Inflammatory macrophage (primary cell): ENCODE measurements around the gene WDR70.

Source experiments
- DNase-seq, 2 donors: peaks; one replicate each; pipeline ENCODE4 v3.0.0-alpha.2; 2020 to 2022

Gene WDR70

DNA sequence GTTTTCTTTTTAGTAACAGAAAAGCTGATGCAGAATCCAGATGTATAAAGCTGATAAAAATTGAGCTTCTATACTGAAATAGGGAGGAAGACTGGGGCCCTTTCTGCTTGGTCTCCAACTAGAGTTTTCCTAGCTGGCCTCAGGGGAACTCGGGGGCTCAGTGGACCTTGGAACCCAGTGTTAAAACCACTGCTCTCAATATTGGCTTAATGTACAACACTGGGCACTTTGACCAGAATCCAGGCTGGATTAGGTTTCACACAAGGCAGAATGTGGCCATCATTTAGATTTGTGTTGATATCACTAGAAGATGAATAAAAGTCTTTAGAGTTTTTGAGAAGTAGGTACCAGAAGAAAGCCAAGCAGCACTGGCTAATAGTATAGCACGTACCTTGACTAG, 346.1 kb downstream of the WDR70 start:
- DNase-seq, result no peak

DNA sequence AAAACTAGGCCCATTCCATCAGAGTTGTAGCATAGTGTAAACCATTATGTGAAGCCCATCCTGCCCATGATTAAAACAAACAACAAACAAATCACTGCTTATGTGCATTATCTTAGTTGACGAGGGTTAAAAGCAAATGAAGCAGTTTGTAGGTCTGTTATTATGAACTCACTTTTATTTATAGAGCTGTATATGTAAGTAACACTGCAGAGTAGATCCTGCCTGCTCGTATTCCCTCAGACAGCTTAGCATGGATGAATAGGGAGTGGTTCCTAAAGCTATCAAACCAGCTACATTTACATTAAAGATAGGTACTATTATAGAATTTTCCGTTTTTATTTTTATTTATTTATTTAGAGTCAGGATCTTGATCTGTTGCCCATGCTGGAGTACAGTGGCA, 348.1 kb downstream of the WDR70 start:
- no peak for DNase-seq

DNA sequence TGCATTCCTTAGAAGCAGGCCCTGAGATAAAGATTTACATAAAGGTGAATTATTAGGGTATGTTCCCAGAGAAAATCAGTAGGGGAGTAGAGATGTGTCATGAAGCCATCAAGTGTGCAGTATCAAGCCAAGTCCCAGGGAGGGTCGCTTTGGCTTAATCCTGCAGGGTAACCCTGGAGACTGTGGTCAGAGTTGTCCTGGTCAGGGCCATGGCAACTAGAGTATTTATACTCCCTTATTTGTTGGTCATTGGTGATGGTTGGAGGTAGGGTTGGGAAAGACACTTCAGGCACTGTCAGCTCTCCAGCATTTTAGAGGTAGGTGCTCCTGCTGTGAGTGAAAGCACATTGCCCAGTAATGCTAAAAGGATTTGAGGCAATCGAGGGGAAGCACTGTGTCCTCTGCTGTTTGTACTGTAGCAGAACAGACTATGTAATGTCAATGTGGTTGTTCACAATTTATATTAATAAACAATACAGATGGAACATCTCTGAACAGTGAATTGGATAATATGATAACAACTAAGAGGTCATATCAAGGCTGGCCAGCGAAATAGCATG, 351.9 kb downstream of the WDR70 start:
- no peak for DNase-seq

DNA sequence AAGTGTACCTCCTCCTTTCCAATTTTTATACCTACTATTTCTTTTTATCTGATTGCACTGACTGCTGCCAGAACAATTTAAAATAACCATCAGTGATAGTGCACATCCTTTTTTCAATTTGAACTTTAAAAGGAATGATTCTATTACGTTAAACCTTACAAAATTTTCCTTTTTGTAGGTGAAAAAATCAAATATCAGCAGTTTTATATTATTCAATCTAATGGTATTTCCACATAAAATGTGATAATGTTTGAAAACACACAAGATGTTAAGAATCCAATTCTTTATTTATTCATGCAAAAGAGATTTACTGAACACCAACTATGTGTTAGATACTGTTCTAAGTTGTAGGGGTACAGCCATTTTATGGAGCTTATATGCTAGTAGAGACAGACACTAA, 355.0 kb downstream of the WDR70 start:
- DNase-seq, result no peak

DNA sequence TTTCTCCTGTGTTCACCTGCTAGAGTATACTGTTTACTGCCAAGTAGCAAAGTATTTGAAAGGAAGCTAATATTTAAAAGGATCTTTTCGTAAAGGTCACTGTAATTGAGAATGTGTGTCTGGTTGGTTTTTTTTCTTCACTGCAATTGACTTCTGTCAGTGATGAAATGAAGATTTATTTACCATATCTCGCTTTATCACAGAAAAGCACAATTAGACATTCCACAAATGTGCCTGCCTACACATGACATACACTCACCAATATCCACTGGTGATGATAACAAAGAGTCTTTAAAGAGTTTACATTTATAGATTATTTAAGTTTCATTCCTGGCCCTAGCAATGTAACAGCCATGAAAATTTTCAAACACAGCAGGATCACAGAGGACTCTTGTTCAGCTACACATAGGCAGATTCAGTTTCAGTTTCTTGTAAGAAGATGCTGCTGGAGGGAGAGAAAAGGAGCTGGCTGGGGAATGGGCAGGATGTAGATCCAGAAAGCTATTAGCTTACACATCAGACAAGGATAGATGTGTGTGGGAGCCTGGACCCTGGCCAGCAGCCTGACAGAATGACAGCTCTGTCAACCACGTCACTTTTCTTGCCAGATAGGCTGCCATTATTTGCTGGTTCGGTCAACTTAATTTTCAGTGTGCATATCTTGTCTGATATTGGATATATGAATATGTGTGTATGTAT, 356.7 kb downstream of the WDR70 start:
- no peak for DNase-seq

DNA sequence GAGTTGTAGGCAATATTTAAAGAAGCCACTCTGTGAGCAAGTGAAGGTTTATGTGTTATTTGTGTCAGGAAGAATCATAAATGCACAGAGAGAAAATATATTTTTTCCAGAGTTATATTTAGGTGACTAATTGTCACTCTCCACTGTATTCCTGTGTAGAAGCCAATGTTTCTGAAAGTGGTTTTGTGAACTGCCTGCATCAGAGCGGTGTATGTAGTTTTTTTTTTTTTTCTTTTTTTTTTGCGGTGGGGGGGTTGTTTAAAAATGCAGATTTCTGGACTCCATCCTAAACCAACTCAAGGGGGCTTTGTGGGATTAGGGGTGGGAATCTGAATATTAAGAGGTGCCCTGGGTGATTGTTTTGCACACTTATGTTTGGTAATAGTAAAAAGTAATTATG, 357.3 kb downstream of the WDR70 start:
- DNase-seq, result no peak

DNA sequence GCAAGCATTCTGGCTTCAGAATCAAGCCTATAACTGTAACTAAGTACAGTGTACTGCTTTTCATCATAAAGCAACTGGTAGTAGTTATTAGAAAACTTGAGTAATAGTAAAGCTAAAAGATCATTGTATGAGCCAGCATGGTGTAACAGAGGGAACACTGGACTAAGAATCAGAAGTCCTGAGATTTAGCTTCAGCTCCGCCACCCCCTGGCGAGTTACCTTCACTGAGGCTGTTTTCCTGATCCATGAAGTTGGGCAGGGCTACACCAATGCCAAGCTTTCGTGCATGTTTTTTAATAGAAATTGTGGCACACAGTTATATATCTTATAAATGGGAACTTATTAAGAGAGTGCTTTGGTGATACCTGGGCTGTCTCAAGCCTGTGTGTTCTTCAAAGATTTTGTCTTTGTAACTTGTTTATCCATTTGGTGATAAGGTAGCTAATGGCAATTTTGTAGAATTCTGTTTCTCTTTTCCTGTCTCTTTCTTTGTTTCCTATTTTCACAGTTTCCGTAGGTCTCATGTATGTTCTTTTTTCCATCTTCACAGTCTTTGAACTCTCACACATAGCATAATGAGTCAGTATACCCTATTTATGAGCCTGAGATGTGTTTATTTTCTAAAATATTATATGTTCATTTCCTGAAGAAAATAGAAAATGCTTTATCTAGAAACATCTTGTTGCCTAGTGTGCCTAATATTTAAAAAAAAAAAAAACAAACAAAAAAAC, 358.4 kb downstream of the WDR70 start:
- DNase-seq, result no peak

DNA sequence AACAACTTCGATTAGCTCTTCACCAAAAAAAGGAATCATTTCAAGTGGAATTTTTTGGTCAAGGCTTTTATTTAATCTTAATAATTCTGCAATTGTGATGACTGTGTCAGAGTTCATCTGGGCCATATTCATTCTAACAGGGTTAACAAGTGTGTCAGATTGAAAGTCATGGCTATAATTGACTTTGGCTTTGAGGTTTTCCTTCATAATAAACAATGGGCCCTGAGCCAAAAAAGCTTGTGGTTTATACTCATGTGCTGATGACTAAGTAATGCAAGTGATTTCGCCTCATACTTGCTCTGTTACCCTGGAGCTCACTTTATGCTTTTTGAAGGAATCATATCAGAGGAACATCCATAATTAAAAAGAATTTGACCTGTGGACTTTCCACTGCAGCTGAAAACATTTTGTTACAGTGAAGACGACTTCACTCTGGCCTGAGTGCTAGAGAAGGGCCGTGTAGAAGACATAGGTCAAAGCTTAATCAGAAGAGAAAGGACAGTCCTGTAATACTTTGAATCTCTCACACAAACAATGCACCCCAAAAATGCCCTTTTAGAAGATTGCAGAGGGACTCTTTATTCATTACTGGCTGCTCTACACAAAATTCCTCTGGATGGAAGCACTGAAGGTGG, 359.1 kb downstream of the WDR70 start:
- peak; percentile 86 to 87 for DNase-seq

DNA sequence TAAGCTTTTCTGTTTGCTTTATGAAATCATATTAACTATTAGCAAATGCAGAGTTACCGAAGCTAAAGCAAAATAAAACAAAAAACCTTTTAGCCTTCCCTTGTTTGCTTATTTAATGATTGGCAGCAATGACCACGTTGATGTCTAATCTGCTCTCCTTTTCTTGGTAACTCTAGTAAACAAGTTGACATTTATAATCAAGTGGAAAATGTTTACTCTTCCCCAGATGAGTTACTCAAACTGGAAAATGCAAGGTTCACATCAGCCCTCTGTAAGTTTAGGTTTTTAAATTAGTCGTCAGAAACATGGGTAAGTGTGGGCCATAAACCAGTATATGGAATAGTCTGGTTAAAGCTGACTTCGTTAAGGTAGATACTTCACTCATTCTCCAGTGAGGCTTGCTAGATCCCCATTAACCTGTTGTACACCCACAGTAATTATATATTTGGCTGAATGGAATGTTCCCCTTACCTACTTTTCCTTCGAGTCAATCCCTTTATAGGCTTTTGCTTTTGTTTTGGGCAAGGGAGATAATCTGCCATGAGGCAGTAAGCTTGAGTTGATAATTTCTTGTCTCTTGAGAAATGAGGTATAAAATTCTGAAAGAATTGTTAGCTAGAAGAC, 359.9 kb downstream of the WDR70 start:
- DNase-seq, result no peak

DNA sequence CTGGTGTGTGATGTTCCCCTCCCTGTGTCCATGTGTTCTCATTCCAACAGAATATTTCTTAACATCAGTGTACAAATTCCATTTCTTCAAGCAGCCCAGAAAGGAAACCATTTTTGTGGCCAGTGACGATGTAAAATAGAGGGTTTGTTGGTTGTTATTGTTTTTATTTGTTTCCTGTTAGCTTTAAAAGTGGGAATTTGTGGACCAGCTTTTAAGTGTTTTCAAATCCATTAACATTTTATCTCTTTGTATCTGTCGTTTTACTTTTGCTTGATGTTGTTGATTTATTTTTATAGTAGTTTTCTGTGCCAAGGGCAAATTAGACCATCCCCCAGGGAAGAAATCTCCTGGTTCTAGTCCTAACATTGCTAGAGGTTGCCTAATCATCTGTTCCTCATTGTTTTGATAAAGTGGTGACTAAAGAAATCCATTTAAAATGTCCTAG, 360.7 kb downstream of the WDR70 start:
- DNase-seq, result peak in 1 of 2 donors; percentile 3

DNA sequence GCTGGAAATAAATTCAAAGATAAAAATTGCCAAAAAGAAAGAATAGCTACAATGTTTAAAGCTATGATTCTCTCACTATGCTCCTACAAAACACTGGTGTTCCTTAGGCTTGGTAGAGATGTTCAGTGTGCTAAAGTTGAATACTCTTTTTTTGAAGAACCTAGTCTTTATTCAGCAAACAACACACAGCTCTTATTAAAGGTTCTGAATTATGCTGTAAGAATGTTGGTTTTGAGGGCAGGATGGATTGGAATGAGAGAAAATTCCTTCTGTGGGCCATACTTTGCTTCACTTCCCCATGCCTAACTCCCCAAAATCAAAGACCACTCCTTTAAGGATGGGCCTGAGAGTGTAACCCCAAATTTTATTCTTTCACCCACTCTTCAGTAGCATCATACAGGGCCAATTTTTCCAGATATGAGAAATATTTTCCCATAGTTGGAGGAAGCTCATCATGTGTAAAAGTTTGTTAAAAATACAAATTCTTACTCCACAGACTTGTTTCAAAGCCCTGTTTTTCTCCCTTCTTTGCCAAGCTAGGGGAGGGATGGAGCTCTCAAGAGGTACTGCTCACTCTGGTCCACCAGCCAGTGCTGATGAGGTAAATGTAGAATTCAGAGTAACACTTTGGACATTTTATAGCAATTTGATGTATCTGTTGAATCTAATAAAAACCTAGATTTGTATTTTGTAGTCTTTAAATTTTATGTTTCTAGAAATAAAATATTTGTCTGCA, 361.4 kb downstream of the WDR70 start:
- no peak for DNase-seq

DNA sequence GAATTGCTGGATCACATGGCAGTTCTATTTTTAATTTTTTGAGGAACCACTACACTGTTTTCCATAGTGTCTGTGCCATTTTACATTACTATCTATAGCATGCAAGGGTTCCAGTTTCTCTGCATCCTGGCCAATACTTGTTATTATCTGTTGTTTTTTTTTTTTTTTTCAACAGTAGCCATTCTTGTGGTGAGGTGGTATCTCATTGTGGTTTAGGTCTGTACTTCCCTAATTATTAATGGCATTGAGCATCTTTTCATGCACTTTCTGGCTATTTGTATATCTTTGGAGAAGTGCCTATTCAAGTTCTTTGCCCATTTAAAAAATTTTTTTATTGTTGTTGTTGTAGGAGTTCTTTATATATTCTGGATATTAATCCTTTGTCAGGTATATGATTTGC, 363.0 kb downstream of the WDR70 start:
- no peak for DNase-seq

DNA sequence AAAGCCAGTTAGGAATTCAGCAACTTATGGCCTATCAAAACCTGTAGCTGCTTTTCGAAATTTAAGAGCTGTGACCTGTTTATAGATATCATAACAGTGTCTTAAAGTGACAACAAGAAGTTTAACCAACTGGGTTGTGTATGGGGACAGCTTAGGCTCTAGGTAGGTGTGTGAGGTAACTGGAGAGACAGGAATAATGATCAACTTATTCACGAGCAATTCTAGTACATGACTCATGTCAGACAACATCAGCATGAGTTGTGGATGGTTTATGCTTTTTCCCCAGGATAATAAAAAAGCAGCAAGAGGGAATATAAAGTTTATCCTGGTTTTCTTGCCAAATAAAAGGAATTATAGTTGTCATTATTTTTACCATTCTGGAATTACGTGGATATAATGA, 372.1 kb downstream of the WDR70 start:
- DNase-seq, result no peak

DNA sequence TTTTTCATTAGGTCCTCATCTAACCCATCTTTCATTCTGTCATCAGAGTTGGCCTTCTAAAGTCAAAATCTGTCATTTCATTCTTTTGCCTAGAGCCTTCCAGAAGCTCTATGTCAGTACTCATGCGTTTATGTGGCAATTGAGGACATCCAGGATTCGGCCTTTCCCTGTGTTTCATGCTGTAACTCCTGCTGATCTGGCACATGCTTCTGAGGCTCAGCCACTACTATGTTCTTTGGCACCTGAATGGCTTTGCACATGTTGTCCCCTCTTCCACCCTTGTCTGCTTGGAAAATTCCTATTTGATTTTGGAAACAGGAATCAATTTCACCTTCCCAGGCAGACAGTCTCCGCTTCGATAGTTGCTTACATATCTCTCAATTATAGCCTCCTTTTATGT, 375.9 kb downstream of the WDR70 start:
- DNase-seq, result no peak

DNA sequence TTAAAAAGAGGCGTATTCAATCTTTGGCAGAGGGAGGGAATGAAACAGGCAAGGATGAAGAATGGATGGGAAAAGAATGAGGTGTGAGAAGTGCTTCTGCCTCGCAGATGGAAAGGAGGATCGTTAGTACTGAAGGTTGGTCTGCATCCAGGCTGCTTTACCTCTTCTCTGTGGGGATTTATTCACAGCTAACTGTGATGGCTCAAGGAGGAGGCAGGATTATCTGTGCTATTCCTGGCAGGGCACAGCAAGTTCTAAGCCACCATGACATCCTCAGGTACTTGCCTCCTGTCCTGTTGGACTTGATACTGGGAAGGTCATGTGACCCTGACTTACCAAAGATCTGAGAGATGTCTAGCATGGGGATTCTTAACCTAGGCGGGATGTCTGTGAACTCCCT, 376.5 kb downstream of the WDR70 start:
- DNase-seq, result no peak

DNA sequence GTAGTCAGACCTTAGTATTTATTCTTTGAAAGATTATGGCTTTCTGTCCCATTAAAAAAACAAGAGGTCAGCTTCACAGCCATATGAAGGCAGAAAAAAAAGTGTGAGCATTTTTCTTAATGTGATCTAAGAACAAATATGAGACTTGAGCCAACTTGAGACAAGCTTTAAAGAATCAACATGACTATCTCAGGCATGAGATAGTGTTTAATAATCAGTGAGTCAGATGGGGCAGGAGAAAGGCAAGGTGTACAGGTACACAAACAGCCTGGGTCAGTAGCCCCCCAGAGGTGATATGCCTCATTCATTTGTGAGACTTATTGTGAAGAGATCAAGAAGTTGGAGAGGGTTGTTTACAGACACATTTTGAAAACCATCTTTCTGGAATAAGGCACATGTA, 377.1 kb downstream of the WDR70 start:
- no peak for DNase-seq

DNA sequence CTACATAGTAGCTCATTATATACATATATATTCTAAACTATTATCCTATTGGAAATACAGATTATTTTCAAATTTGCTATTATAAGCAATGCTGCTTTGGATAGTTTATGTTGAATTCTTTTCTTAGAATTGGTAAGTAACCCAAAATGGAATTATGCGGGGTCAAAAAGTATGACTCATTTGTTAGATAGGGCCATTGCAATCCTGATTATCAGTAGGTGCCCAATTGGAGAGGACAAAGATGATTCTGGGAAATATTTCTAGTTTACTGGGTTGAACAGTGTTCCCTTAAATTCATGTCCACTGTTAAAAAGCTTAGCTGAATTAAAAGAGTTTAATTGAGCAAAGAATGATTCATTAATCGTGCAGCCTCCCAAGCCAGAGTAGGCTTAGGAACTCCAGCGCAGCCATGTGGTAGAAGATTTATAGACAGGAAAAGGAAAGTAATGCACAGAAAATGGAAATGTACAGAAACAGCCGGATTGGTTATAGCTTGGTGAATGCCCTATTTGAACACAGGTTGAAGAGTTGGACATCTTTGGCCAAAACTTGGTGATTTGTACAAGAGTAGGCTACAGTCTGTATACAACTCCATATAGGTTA, 379.0 kb downstream of the WDR70 start:
- DNase-seq, result no peak

DNA sequence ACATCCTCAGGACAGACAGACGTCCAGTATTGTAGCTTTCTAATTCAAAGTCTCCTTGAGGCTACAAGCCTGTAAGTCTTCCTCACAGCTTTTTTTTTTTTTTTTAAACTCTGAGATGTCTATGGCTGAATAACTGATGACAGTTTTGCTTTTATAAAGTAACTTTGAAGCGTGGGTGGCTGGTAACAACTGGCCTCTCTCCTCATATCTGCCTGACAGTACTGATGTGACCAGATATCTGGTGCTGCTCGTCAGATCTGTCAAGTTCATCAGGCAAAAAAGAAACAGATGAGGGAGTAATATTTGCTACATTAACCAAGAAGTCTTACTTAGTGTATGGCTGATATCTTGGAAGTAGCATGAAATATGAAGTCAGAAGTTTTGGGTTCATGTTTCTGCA, 388.1 kb downstream of the WDR70 start:
- no peak for DNase-seq

DNA sequence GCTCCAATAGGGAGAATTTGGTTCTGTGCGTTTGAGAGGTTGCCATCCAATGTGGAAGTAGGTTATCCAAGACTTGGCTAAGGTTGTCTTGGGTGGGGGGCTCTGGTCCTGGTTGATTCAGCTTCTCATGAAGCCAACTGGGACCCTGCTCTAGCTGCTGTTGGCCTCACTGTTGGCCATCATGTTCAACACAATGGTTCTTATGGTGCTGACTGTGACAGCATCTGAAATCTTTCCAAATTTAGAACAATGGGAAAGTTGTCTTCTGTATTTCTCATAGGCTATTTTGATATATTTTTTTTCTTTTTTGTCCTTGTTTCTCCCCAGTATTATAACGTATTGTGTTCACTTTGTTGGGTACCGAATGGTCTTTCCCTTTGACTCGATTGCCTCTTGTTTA, 388.8 kb downstream of the WDR70 start:
- DNase-seq, result no peak

DNA sequence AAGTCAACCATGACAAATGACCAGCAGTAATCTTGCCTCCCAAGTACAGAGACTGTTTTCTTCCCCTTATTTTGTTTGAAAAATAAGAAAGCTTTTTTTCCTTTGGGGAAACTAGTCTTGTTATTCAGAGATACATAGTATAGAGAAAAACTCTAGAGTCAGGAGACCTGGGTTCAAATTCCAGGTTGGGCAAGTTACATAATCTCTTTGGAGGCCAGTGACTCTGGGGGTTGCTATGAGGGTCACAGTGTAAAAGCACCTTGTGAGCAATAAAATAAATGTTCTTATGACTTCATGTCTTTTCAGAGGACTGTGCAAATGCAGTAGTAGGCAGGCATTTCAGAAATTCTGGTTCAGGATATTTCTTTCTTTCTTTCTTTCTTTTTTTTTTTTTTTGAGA, 389.3 kb downstream of the WDR70 start:
- DNase-seq, result no peak

DNA sequence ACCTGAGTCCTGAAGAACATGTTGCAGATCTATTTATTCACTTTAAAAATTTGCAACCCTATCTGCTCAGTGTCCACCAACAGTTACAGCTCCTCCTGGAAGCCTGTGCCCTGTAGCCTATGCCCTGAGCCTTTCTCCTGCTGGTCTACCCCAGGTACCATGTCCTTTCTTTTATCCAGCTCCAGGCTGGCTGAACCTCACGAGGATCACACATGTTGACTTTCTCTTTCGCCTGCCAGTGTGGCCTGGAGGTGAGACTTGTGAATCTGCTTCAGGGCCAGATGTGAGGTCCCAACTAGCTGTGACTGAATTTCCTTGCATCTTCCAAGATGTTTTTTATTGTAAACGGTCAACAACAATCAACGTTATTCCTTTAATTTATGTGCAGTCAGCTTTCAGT, 390.0 kb downstream of the WDR70 start:
- no peak for DNase-seq

DNA sequence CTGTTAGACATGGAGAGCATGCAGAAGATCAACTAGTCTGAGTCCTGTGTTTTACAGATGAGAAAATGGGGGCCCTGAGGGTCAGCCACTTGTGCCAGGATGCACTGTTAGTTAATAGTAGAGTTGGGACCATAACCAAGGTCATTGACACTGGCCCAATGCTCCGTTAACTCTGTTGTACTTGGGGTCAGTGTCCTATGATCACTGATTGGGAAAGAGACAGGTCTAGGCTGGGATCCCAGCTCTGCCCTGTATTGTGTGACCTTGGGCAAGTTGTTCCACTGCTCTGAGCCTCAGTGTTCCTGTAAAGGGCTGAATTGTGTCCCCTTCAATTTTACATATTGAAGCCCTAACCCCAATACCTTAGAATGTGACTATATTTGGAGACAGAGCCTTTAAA, 390.7 kb downstream of the WDR70 start:
- no peak for DNase-seq
